ENCODE data around the gene SPACA4. TPM values are rescaled to one million over a fixed set of nuclear protein-coding genes. Genes with fewer than 3 reads are reported as not detected.
A peak's percentile ranks its signal among the peaks of the same experiment; 100 is the strongest.

SPACA4 gene
- total RNA-seq, 1 experiment from 2014 or later = not detected

DNA sequence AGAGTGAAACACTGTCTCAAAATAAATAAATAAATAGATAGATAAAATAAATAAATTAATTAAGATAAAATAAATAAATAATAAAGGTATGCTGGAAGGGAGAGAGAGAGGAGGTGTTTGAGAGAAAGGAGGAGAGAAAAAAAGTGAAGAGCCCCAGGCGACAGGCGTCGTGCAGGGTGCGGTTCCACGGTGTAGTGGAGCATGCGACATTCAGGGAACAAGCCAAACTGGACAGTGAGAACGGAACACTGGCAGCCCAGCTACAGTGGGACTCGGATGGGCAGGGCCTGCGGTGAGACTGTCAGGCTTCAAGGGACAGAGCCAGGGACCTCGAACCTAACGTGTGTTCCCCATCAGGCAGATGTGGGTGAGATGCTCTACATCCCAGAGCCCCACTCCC is 45.1 kb upstream of the SPACA4 start:
- H3K4me1 Mint-ChIP-seq = peaks cover 3% of the 10 kb centered on the region
- DNase-seq (ENCODE audit: low spot score) = no peak
- no peak for ATAC-seq
- no peak for TF ChIP-seq NR3C1 (CRISPR knock-in tag; conservative IDR thresholded peaks at IDR 0.05; ENCODE audit: low read depth)
- no peak for TF ChIP-seq NR2C2 (CRISPR knock-in tag; IDR thresholded peaks at IDR 0.05)
- no peak for TF ChIP-seq MXD4 (CRISPR knock-in tag; IDR thresholded peaks at IDR 0.05; ENCODE audit: borderline replicate concordance)
- TF ChIP-seq JAZF1 (CRISPR knock-in tag; IDR thresholded peaks at IDR 0.05) = no peak
- TF ChIP-seq NFATC4 (CRISPR knock-in tag; IDR thresholded peaks at IDR 0.05) = no peak
- no peak for TF ChIP-seq ZNF671 (CRISPR knock-in tag; IDR thresholded peaks at IDR 0.05)
- TF ChIP-seq HMGA2 (CRISPR knock-in tag; IDR thresholded peaks at IDR 0.05) = 0 out of 2 replicates have a peak, but pooled peaks have one; percentile 9
- TF ChIP-seq KAT7 (CRISPR knock-in tag; IDR thresholded peaks at IDR 0.05; ENCODE audit: borderline replicate concordance) = no peak
- H3K4me3 Mint-ChIP-seq = no peak overlapping the region
- no peak overlapping the region for H3K27ac Mint-ChIP-seq
- H3K9me3 Mint-ChIP-seq = no peaks in the 10 kb centered on the region
- H3K27me3 Mint-ChIP-seq (ENCODE audit: low read depth) = no peaks in the 10 kb centered on the region; the same call in 1 of the 2 replicates
- CTCF ChIA-PET = interaction anchor here (1.0 to 1.7 kb wide), 3 partner anchors 27 to 72 kb away, joined by 4 to 5 read pairs (median 4); no protein-coding TSS in a partner anchor
- POLR2A ChIA-PET = interaction anchor here (0.5 to 0.6 kb wide), 2 partner anchors 69 to 133 kb away, joined by 3 read pairs; no protein-coding TSS in a partner anchor
- no peaks in the 10 kb centered on the region for H3K36me3 Mint-ChIP-seq

GRCh38 chr19:48565090-48565489 is 41.5 kb upstream of the SPACA4 start:
- ChIA-PET POLR2A (interaction anchor here (0.6 kb wide), 1 partner anchor 734 kb away, joined by 3 read pairs; no protein-coding TSS in a partner anchor), CTCF (interaction anchor here (0.8 to 4.4 kb wide), 3 partner anchors 19 to 76 kb away, joined by 4 to 25 read pairs (median 5); no protein-coding TSS in a partner anchor)
- H3K36me3 Mint-ChIP-seq = no peaks in the 10 kb centered on the region
- no peak overlapping the region for H3K27ac Mint-ChIP-seq
- TF ChIP-seq NR1H2 (CRISPR knock-in tag; IDR thresholded peaks at IDR 0.05) (no peak), RORB (CRISPR knock-in tag; IDR thresholded peaks at IDR 0.05) (no peak), ATF1 (CRISPR knock-in tag; IDR thresholded peaks at IDR 0.05) (no peak), ZNF219 (CRISPR knock-in tag; IDR thresholded peaks at IDR 0.05; ENCODE audit: borderline replicate concordance) (no peak), GTF2I (CRISPR knock-in tag; conservative IDR thresholded peaks at IDR 0.05) (no peak), NFATC4 (CRISPR knock-in tag; IDR thresholded peaks at IDR 0.05) (no peak), IRF1 (CRISPR knock-in tag; IDR thresholded peaks at IDR 0.05) (no peak), ZNF396 (CRISPR knock-in tag; IDR thresholded peaks at IDR 0.05; ENCODE audit: borderline replicate concordance) (no peak), NR2C2 (CRISPR knock-in tag; IDR thresholded peaks at IDR 0.05) (no peak), PRRX2 (CRISPR knock-in tag; IDR thresholded peaks at IDR 0.05) (no peak), SMAD3 (CRISPR knock-in tag; IDR thresholded peaks at IDR 0.05; ENCODE audit: borderline replicate concordance) (no peak), ATF6 (CRISPR knock-in tag; IDR thresholded peaks at IDR 0.05) (no peak), MAX (CRISPR knock-in tag; IDR thresholded peaks at IDR 0.05) (no peak), USF2 (CRISPR knock-in tag; IDR thresholded peaks at IDR 0.05) (no peak), E2F5 (CRISPR knock-in tag; IDR thresholded peaks at IDR 0.05) (no peak), ZNF263 (CRISPR knock-in tag; IDR thresholded peaks at IDR 0.05; ENCODE audit: low read depth) (no peak)
- TF ChIP-seq, protein P1, sequence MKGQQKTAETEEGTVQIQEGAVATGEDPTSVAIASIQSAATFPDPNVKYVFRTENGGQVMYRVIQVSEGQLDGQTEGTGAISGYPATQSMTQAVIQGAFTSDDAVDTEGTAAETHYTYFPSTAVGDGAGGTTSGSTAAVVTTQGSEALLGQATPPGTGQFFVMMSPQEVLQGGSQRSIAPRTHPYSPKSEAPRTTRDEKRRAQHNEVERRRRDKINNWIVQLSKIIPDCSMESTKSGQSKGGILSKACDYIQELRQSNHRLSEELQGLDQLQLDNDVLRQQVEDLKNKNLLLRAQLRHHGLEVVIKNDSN (CRISPR knock-in tag; IDR thresholded peaks at IDR 0.05) = no peak
- TF ChIP-seq, protein P2, sequence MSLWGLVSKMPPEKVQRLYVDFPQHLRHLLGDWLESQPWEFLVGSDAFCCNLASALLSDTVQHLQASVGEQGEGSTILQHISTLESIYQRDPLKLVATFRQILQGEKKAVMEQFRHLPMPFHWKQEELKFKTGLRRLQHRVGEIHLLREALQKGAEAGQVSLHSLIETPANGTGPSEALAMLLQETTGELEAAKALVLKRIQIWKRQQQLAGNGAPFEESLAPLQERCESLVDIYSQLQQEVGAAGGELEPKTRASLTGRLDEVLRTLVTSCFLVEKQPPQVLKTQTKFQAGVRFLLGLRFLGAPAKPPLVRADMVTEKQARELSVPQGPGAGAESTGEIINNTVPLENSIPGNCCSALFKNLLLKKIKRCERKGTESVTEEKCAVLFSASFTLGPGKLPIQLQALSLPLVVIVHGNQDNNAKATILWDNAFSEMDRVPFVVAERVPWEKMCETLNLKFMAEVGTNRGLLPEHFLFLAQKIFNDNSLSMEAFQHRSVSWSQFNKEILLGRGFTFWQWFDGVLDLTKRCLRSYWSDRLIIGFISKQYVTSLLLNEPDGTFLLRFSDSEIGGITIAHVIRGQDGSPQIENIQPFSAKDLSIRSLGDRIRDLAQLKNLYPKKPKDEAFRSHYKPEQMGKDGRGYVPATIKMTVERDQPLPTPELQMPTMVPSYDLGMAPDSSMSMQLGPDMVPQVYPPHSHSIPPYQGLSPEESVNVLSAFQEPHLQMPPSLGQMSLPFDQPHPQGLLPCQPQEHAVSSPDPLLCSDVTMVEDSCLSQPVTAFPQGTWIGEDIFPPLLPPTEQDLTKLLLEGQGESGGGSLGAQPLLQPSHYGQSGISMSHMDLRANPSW (CRISPR knock-in tag; conservative IDR thresholded peaks at IDR 0.05; ENCODE audit: low read depth) = no peak
- H3K9me3 Mint-ChIP-seq = no peaks in the 10 kb centered on the region
- DNase-seq (ENCODE audit: low spot score) (no peak), ATAC-seq (no peak)
- H3K4me1 Mint-ChIP-seq = peaks cover 9% of the 10 kb centered on the region; the same call in 1 of the 2 replicates
- no peak overlapping the region for H3K4me3 Mint-ChIP-seq
- peaks cover 6% of the 10 kb centered on the region; the same call in 1 of the 2 replicates for H3K27me3 Mint-ChIP-seq (ENCODE audit: low read depth)
